GM19351 (cell line): ENCODE data around the gene PCNT.

Source experiments
- ATAC-seq: cut with Tn5 transposase; IDR thresholded peaks from one replicate; pipeline ENCODE4 v1.9.1; 2021; ENCODE audit warnings: mild to moderate bottlenecking, moderate library complexity; ENCODE audit not compliant: unreplicated experiment

Gene PCNT

GRCh38 chr21:46323710-46324389, at the start of gene PCNT, which contains the start of gene C21orf58:
PCNT (plus strand) TSS chr21:46324156; CDS start chr21:46324229, 73 bp downstream.
C21orf58 (minus strand) TSS chr21:46323870; CDS start chr21:46322738, 1,132 bp downstream.
- peak; percentile 75 for ATAC-seq

GRCh38 chr21:46274797-46275390, 49.1 kb upstream of the PCNT start:
- no peak for ATAC-seq

GRCh38 chr21:46284077-46284644, 39.8 kb upstream of the PCNT start:
- no peak for ATAC-seq

GRCh38 chr21:46284733-46285132, 39.2 kb upstream of the PCNT start:
- no peak for ATAC-seq

- ATAC-seq = no peak
These were observed 38.7 kb upstream of the PCNT start, which contains the start of gene MCM3AP for GRCh38 chr21:46285206-46285661. MCM3AP (minus strand) TSS chr21:46285611; CDS start chr21:46285286, 325 bp downstream.

GRCh38 chr21:46285761-46286647, 38.0 kb upstream of the PCNT start, which contains the start of gene YBEY:
YBEY (plus strand) TSS chr21:46286342; CDS start chr21:46286914, 572 bp downstream.
- peak; percentile 82 for ATAC-seq

- peak; percentile 6 for ATAC-seq
These were observed 37.3 kb upstream of the PCNT start for GRCh38 chr21:46286648-46287002.

- ATAC-seq = no peak
These were observed 36.4 kb upstream of the PCNT start for GRCh38 chr21:46287541-46287940.

- ATAC-seq = no peak
These were observed 34.2 kb upstream of the PCNT start for GRCh38 chr21:46289655-46290179.

- ATAC-seq = no peak
These were observed 32.4 kb upstream of the PCNT start for GRCh38 chr21:46291561-46291960.

- ATAC-seq = no peak
These were observed 29.2 kb upstream of the PCNT start for GRCh38 chr21:46294647-46295176.

GRCh38 chr21:46295177-46295770, 28.7 kb upstream of the PCNT start:
- no peak for ATAC-seq

GRCh38 chr21:46295996-46296752, 27.8 kb upstream of the PCNT start:
- ATAC-seq = no peak

- no peak for ATAC-seq
These were observed 26.4 kb upstream of the PCNT start for GRCh38 chr21:46297338-46298271.

GRCh38 chr21:46299167-46299566, 24.8 kb upstream of the PCNT start:
- no peak for ATAC-seq

GRCh38 chr21:46301759-46302158, 22.2 kb upstream of the PCNT start:
- no peak for ATAC-seq

GRCh38 chr21:46304437-46304836, 19.5 kb upstream of the PCNT start:
- no peak for ATAC-seq

GRCh38 chr21:46304955-46305354, 19.0 kb upstream of the PCNT start:
- no peak for ATAC-seq
